Measurements from ENCODE around the gene SP140. TPM values are rescaled to one million over a fixed set of nuclear protein-coding genes. Genes with fewer than 3 reads are reported as not detected.

Gene SP140
- total RNA-seq, 1 donor from 2014 or later, result 12.7 TPM

- Histone ChIP-seq H3K27ac (no peak overlapping the region), H3K9me3 (no peaks in the 10 kb centered on the region), H3K4me1 (peaks cover 17% of the 10 kb centered on the region), H3K36me3 (no peaks in the 10 kb centered on the region), H3K27me3 (no peaks in the 10 kb centered on the region), H3K4me3 (no peak overlapping the region)
- ATAC-seq (no peak), DNase-seq (no peak)
- intact Hi-C loops (cut with DNase I), result no loop called here
- no peak for TF ChIP-seq CTCF (IDR thresholded peaks at IDR 0.05)
These were observed 99.0 kb downstream of the SP140 start for GRCh38 chr2:230324503-230324902.

GRCh38 chr2:230325316-230326243 is 100.0 kb downstream of the SP140 start:
- Histone ChIP-seq H3K9me3 (no peaks in the 10 kb centered on the region), H3K36me3 (no peaks in the 10 kb centered on the region), H3K27me3 (no peaks in the 10 kb centered on the region), H3K4me3 (no peak overlapping the region), H3K4me1 (peaks cover 21% of the 10 kb centered on the region), H3K27ac (no peak overlapping the region)
- no peak for ATAC-seq
- no peak for TF ChIP-seq CTCF (IDR thresholded peaks at IDR 0.05)
- intact Hi-C loops (cut with DNase I), result no loop called here
- DNase-seq, result no peak

GRCh38 chr2:230326453-230327417 is 101.2 kb downstream of the SP140 start, which contains the start of gene SP140L:
SP140L (plus strand) TSS chr2:230327193; CDS start chr2:230327270, 77 bp downstream.
- Histone ChIP-seq H3K4me3 (peak within 1 kb of the TSS; percentile 51), H3K27me3 (no peaks in the 10 kb centered on the region), H3K27ac (peak within 1 kb of the TSS; percentile 88), H3K36me3 (no peaks in the 10 kb centered on the region), H3K9me3 (no peaks in the 10 kb centered on the region), H3K4me1 (peaks cover 21% of the 10 kb centered on the region)
- intact Hi-C loops (cut with DNase I), result no loop called here
- peak; percentile 97 for ATAC-seq
- DNase-seq, result peak; percentile 88
- no peak for TF ChIP-seq CTCF (IDR thresholded peaks at IDR 0.05)

GRCh38 chr2:230327418-230328154 is 102.0 kb downstream of the SP140 start:
- peak overlapping the region; percentile 88 for H3K27ac ChIP-seq
- H3K36me3 ChIP-seq, result peaks cover 4% of the 10 kb centered on the region
- no peak for DNase-seq
- H3K4me1 ChIP-seq, result peaks cover 21% of the 10 kb centered on the region
- no peak for TF ChIP-seq CTCF (IDR thresholded peaks at IDR 0.05)
- intact Hi-C loops (cut with DNase I), result no loop called here
- no peaks in the 10 kb centered on the region for H3K27me3 ChIP-seq
- peak; percentile 42 for ATAC-seq
- no peaks in the 10 kb centered on the region for H3K9me3 ChIP-seq
- H3K4me3 ChIP-seq, result peak overlapping the region; percentile 51

GRCh38 chr2:230328155-230328458 is 102.6 kb downstream of the SP140 start:
- intact Hi-C loops (cut with DNase I), result no loop called here
- H3K9me3 ChIP-seq, result no peaks in the 10 kb centered on the region
- peaks cover 21% of the 10 kb centered on the region for H3K4me1 ChIP-seq
- no peak for TF ChIP-seq CTCF (IDR thresholded peaks at IDR 0.05)
- DNase-seq, result no peak
- no peaks in the 10 kb centered on the region for H3K27me3 ChIP-seq
- peak overlapping the region; percentile 88 for H3K27ac ChIP-seq
- peak overlapping the region; percentile 51 for H3K4me3 ChIP-seq
- ATAC-seq, result no peak
- peaks cover 4% of the 10 kb centered on the region for H3K36me3 ChIP-seq
